Measurements from ENCODE around the gene DHDDS. TPM values are rescaled to one million over a fixed set of nuclear protein-coding genes. Genes with fewer than 3 reads are reported as not detected.

Gene DHDDS
- total RNA-seq, 1 donor from 2014 or later: 30.8 TPM

DNA sequence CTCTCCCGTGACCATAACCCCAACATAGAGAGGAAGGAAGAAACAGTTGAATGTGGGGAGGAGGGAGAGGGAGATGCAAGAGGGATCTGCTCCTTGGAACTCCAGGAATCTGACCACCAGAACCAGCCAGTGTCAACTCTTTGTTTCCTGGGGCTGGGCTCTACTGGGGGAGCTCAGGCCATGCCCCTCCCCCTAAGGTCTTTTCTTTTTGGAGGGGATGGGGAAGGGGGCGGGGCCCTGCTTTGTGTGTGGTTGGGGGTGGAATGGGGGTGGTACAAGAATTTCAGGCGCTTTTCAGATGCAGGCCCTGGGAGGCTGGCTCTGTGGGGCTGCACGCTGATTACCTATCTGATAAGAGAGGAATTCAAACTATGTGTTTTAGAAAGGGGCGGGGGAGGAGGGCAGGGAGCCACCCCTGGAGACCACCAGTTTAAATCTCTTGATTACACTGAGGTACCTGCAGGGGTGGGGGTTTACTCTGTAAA is 13.2 kb upstream of the DHDDS start:
- no peak for DNase-seq

- DNase-seq: no peak
Observed at GRCh38 chr1:26419494-26419893, 12.6 kb upstream of the DHDDS start.

GRCh38 chr1:26429721-26430120 is 2.4 kb upstream of the DHDDS start:
- no peak for DNase-seq

DNA sequence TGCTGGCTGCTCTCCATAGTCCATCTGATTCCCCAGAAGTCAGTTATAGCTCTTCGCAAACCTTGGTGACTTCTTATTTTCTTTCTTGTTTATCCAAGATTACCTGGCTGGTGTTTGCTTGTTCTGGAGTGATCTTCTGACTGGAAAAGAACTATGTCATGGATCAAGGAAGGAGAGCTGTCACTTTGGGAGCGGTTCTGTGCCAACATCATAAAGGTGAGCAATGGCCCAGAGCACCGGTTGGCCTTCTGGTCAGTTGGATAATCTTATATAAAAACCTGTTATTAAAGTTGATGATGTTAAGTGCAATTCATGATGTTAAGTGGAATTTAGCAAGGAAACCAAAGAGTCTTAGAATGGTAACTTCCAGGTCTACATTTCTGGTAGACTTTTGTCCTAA is 672 bp downstream of the DHDDS start:
- no peak for DNase-seq

GRCh38 chr1:26434161-26434752 is 2.1 kb downstream of the DHDDS start:
- DNase-seq: no peak

- no peak for DNase-seq
Observed at GRCh38 chr1:26438041-26438440, 5.9 kb downstream of the DHDDS start.

DNA sequence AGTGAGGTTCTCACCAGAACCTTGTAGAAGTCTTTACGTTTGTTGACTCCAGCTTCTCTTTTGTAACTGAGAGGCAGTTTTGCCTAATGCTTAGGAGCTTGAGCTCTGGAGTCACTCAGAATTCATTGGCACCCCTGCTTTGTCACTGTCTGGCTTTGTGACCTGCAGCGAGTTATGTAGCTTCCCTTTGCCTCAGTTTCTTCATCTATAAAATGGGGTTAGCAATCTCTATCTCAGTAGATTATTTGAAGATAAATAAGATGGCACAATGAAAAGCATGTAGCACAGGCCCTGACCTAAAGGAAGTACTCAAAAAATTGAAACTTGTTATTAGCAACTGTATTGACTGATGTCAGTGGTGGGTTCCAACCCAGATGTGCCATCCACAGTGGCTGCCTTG is 8.1 kb downstream of the DHDDS start:
- no peak for DNase-seq

DNA sequence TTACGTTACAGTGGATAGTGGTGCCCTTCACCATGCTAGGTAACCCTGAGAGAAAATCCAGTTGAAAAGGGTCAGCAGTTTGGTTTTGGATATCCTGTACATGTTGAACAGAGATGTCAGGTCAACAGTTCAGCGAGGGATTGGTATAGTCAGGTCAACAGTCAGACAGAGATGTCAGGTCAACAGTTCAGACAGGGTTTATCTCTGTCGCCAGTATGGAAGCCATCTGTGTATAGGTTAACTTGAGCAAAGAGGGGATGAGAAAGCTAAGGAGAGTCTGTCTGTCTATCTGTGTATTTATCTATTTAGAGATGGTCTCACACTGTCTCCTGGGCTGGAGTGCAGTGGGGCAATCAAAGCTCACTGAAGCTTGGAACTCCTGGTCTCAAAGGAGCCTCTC is 17.7 kb downstream of the DHDDS start:
- DNase-seq: no peak

GRCh38 chr1:26450908-26451307 is 18.8 kb downstream of the DHDDS start:
- DNase-seq: no peak

- DNase-seq: no peak
Observed at GRCh38 chr1:26452459-26453183, 20.5 kb downstream of the DHDDS start.

GRCh38 chr1:26459148-26459547 is 27.0 kb downstream of the DHDDS start:
- no peak for DNase-seq

DNA sequence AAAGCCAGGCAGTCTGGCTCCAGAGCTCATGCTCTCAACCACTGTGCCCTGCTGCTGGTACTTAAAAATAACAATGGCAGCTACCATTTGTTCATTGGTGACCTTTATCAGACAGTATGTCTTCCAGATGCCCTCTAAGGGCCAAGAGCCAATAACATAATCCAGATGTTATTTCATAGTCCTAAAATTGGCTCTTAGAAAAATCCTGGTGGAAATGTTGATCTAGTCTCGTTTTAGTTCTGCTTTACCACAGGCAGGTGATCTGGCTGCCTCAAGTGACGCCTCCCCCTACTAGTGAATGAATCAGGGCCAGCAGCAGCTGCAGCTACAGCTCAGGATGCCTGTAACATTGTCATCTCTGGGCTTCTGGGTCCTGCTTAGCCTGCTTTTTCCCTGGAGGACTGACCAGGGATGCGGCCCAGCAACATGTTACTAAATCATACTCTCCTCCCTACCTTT is 27.5 kb downstream of the DHDDS start:
- no peak for DNase-seq

GRCh38 chr1:26468911-26469310 is 36.8 kb downstream of the DHDDS start:
- peak; percentile 87 for DNase-seq

DNA sequence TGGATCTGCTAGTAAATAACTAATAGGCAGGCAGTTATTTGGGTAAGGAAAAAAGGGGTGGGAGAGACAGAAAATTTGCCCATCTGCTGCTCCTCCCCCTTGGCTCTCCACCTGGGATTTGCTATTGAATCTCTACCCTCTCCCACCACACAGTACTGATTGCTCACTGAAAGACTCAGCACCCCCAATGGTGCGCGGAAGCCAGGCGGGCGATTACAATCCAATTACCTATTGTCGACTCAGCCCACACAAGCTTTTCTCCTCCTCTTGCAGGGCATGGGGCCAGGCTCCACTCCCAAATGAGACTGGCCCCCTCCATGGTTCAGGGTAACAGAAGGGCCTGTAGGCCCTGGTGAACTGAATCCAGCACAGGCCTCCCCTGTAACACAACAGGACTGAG is 37.4 kb downstream of the DHDDS start:
- DNase-seq: no peak

DNA sequence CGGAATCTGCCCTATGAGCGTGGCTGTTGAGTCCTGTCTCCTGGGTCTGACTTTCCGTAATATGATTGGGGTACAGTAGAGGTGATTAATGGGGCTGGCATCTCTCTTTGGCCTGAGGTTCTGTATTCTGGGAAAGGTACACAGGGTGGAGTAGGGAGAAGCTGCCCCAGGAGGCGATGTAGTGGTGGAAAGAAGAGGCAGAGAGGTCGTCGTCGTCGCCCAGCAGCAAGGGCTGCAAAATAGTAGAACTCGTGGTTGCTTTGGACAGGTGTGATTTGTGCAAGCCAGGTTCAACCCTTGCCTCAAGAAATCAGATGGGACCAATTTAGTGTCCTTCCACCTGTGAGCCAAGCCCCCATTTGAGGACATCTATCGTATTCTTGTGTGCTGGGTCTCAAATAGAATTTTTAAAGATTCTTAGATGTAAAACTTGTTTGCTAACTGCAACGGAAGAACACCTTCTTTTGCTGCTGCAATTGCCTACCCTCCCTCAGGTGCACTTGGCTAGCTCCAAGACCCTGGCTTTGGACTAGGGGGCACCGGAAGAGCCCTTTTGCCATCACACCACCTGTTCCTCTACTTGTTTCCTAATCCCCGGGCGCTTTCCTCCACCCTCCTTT is 38.9 kb downstream of the DHDDS start:
- DNase-seq: no peak

DNA sequence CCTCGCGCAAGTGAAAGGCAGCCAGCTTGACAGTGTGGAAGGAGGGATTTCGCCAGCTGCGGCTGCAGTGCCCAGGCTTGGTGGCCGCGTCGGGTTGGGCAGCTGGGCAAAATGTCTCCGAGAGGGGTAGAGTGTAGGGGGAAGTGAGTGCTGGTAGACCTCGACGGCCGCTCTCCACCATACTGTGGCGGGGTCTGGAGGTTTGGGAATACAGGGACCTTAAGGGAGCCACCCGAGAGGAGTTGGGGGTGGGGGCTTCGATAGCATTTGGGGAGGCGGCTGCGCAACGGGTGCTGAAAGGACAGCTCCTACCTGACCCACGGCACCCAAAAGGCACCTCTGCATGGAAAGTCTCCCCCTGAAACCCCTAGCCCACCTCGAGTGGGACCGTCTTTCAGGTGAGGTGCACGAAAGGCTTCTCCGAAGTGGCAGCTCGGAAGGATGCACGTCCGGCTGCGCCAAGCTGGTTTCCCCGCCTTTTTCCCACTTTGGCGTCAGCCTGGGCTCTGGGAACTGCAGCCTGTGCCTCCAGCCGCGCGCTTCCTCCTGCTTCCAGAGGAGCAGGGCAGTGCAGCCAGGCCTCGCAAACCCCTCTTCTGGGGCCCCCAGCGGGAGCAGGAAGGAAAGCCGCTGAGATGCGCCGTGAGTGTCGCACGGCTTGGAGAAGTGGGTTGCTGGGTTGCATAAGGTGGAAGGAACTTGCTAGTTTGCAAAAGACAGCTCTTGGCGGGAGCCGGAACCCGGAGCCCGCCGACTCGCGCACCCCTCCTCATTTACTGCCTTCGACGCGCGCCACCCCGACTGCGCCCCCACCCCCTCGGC is 39.6 kb downstream of the DHDDS start:
- DNase-seq: peak; percentile 87

- DNase-seq: peak; percentile 98
Observed at GRCh38 chr1:26472320-26472900, 40.3 kb downstream of the DHDDS start, which contains the start of gene HMGN2. Gene HMGN2 (plus strand): TSS chr1:26472440. CDS start chr1:26472613, 173 bp downstream.

GRCh38 chr1:26472901-26473845 is 41.1 kb downstream of the DHDDS start:
- peak; percentile 98 for DNase-seq

- DNase-seq: no peak
Observed at GRCh38 chr1:26474818-26475217, 42.7 kb downstream of the DHDDS start.

DNA sequence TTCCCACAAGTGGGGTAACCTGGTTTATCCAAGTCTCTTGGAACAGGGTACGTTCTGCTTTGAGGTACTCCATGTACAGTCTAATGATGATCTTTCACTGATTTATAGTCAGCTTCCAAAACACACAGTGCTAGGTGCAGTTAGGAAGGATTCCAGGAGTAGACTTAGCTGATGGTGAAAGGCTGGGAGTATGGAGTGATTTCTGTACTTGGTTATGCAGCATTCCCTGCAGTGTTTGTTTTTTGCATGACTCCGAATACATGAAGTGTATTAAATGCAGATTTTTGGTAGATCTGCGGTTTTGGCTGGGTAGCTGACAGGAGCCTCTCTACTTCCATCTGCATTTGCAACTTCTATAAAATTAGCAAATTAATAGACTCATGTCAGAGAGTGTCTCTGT is 43.9 kb downstream of the DHDDS start:
- no peak for DNase-seq

DNA sequence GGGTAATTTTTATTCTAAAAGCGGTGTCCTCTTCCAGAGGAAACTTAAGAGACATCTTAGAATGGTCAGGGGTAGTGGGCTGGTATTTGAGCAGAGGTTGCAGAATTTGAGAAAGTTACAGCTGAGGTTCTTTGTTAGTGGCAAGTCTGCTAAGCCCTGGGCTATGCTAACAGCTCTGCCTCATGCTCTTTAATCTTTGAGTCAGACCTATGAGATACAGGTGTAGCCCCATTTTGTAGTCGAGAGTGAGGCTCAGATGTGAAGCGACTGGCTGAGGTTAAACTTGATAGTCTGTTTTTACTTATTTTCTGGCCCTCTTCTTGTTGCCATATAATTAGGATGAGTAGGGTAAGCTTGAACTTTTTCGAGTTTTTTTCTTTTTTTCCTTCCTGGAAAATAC is 44.8 kb downstream of the DHDDS start:
- no peak for DNase-seq
